SHP77 (cell line): Measurements from ENCODE around the gene POLR2L.

Experiments
- DNase-seq, 2 experiments: peaks; one replicate each; lab custom pipeline; 2025; lab: John Stamatoyannopoulos, UW

Gene POLR2L

DNA sequence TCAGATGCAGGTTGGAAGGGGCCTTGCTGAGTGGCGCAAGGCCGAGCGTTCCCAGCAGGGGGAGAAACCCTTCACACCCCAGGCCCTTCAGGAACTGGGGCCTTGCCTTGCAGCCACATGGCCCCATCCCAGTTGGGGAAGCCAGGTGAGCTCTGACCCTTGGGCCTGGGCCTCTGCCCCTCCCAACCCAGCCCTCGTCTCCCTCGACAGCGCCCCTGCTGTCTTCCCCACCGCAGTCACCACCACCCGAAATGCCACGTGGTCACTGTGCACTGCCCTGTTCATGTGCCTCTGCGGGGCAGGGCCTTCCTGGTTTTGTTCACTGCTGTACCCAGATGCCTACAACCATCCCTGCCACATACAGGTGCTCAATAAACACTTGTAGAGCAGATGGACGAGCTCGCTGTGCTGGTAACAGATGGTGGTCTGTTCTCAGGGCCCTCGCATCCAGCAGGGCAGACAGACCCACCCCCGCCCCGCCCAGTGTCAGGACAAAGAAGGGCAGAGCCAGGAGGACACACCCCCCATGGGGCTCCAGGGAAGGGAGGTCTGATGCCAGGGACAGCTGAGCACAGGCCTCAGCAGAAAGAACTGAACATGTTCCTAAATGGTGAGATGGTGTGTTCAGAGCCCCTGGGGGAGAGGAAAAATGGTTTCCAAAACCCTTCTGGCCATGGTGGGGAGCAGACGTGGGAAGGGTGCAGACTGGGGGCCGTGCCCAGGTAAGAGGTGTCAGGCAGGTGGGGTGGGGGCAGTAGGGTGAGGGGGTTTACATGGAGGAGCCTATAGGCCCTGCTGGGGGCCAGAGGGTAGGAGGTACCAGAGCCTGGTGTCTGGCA, 3.7 kb downstream of the POLR2L start:
- DNase-seq = no peak

GRCh38 chr11:837990-838307, 4.4 kb downstream of the POLR2L start:
- no peak for DNase-seq

- no peak for DNase-seq
Measured at GRCh38 chr11:837189-837989, 4.9 kb downstream of the POLR2L start.

- DNase-seq = no peak
Measured at GRCh38 chr11:836700-837099, 5.6 kb downstream of the POLR2L start.

DNA sequence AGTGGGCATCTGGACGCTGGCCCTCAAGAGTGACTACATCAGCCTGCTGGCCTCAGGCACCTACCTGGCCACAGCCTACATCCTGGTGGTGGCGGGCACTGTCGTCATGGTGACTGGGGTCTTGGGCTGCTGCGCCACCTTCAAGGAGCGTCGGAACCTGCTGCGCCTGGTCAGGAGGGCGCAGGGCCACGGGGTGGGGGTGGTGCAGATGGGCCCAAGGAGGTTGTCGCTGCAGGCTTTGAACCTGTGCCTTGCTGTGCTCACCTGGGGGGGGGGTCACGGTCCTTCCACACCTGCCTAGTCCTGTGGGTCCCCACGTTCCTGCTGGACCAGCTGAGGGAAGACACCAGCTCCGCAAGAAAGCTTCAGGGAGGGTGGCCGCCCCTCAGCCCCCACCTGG, 6.1 kb downstream of the POLR2L start:
- DNase-seq = no peak

- DNase-seq = peak in 1 of 2 experiments; percentile 30
Measured at GRCh38 chr11:834371-835316, 7.7 kb downstream of the POLR2L start.

- DNase-seq = no peak
Measured at GRCh38 chr11:833849-834311, 8.4 kb downstream of the POLR2L start.

GRCh38 chr11:833114-833791, 9.1 kb downstream of the POLR2L start:
- no peak for DNase-seq

DNA sequence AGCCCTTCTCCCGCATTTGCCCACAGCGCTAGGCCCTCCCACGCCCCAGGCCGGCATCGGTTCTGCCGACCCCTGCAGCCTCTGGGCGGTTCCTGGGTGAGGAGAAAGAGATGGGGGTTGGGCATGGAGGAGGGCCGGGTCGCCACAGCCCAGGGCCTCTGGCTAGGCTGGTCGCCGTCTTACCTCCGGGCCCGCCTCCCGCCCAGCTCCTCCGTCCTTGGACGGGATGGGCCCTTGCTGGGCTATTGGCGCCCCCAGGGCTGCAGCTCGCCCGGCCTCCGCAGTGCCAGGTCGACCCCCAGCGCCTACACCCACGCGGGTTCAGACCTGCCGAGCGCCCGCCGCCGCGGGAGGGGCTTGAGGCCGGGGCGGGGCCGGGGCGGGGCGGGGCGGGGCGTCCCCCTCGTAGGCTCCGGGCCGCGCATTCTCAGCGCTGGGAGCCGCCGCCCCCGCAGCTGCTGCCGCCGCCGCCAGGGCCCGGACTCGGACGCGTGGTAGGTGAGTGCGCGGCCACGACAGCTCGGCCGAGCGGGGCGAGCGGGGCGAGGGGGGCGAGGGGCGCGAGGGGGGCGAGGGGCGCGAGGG, 9.7 kb downstream of the POLR2L start, which contains the start of gene CD151:
Gene CD151 (plus strand): TSS at position 424 of the 585 bp plus-strand sequence. CDS start 3,118 bp downstream, outside the sequence.
- DNase-seq = peak in 1 of 2 experiments; percentile 45

DNA sequence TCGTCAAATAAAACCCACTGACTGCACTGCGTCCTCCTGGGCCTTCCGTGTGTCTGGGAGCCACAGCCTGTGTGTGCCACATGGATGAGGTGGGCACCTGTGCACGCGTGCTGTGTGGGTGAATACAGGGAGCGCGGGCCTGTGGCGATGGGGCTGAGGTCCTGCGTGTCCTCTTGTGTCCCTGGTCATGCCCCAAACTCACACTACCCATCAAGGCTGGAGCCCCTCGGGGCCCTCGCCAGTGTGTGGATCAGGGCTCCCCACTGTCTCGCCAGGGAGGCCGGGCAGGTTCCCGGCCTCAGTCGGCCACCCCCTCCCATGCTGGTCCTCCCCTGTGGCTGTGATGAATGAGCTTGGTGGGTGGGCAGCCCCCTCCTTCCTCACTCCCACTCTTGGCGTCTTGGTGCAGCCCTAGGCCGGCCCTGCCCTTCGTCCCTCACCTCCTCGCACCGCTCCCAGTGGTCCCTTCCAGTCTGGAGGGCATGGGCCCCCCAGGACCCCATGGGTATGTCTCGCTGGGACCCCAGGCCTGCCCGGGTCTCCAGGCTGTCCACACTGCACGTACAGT, 10.3 kb downstream of the POLR2L start:
- no peak for DNase-seq

DNA sequence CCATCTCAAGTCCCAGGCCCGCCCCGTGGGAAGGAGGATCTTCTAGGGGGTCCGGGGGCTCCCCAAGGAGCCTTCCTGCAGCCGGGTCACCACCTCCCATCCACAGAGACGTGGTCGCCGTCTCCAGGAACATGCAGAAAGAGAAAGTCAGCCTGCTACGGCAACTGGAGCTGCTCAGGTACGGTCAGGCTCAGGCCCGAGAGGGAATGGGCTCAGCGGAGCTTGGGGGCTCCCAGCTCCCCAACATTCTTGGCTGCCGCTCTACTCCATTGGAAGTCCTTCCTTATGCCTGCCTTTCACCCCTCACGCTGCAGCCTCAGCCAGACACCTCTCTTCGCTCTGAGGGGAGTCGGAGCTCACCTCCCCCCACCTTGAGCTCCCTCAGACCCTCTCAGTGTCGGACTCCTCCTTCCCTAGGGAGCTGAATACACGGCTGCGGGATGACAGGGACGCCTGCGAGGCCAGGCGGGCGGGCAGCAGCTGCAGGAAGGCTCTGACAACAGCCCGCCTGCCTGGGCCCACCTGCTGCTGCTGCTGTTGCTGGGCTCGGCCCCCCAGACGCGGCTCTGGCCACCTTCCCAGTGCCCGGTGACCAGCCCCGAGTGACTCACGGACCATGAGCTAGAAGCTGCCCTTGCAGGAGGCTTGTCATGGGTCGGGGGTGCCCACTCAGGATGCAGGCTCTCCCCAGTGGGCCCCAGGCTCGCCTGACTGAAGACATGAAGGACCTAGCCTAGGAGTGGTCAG, 11.0 kb downstream of the POLR2L start:
- DNase-seq = peak in 1 of 2 experiments; percentile 59

- no peak for DNase-seq
Measured at GRCh38 chr11:830295-831117, 11.8 kb downstream of the POLR2L start.

GRCh38 chr11:829847-830294, 12.5 kb downstream of the POLR2L start:
- no peak for DNase-seq

DNA sequence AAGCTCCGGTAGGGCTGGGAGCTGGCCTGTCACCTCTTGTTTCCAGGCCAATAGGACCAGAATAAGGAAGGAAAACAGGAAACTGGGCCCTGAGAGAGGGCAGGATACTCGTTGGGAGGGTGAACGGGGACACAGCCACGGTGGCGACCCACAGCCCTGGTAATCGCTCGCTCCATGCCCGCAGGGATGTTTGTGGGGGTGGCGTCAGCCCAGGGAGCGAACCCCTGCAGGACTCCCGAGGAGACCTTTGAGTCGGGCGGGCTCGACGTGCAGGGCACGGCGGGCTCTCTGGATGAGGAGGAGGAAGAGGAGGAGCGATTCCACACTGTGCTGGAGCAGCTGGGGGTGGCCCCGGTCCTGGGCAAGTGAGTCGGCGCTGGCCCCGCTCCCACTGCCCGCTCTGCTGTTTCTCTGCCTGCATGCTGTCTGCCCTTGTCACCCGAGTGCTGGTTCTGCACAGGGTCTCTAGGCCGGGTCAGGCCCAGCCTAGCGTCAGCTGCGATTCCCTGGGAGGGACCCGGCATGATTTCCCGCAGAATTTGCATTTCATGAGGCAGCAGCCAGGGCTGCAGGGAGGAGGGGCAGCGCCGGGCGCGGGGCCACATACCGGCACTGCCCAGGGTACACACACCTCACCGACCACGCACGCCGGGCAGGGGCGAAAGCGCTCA, 13.0 kb downstream of the POLR2L start:
- DNase-seq = no peak

GRCh38 chr11:828506-829175, 13.7 kb downstream of the POLR2L start:
- DNase-seq = no peak

DNA sequence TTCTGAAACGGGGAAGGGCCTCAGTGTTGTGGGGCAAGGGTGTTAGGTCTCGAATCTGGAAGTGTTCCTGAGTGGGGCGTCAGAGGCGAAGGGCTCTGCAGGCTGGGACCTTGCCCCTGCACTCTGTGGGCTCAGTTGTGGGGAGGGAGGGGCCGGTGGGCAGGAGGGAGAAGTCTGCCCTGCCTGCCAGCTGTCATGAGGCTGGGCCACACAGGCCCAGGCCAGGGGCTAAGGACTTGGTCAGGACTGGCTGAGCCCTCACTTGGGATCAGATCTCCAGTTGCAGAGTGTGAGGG, 14.5 kb downstream of the POLR2L start, which contains the start of gene CRACR2B:
Gene CRACR2B (plus strand): TSS at position 23 of the 296 bp plus-strand sequence. CDS start 689 bp downstream, outside the sequence.
- no peak for DNase-seq

DNA sequence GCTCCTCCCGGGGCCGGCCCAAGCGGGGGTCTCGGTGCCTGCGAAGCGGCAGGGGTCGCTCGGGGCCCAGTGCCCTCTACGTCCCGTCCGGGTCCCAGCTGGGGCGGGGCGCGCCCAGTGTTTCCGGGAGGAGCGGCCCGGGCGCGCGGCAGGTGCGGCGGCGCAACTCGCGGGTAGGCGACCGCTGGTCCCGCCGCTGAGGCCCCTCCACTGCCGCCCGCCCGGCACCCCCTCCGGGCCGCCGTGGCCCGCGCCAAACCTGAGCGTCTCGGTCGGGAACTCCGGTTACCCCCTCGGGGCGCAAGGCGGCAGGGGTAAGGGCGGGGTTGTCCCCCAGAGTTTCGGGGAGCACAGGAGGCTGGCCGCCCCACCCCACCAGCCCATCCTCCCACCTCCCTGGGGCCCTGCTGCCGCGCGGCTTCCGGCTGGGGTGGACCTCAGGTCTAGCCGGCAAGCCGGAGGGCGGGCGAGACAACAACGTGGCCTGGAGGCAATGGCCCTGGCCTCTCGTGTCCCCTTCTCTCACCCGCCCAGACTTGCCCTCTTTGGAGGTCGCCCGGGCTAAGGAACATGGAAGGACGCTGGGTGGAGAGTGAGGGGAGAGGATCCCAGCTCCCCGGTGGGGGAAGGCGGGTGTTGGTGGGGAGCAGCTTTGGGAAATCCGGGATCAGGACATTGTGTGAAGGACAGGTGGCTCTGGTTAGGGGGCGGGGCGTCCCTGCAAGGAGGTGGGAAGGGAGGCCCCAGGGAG, 15.0 kb downstream of the POLR2L start:
- DNase-seq = no peak
